Measurements from ENCODE around the gene SLC28A1. TPM values are rescaled to one million over a fixed set of nuclear protein-coding genes. Genes with fewer than 3 reads are reported as not detected.
A peak's percentile ranks its signal among the peaks of the same experiment; 100 is the strongest.

The SLC28A1 gene
- total and polyA plus RNA-seq, 2 of the 4 experiments (the other 2 are of a cell fraction): not detected

DNA sequence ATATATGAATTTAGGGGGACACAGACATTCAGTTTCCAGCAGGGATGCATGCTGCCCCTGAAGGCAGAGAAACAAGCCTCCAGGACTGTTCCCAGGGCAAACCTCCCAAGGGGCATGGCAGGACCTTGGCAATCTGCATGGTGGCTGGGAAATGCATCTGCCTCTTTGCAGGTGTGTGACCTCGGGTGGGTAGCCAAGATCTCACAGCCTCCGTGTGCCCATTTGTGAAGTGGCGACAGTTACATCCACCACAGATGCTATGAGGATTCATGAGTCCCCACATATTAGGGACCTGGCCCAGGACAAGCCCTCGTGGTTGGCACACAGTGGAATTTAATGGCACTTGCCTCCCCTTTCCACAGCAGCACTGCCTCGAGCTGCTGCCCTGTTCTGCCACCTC lies 29.9 kb downstream of the SLC28A1 start:
- peak overlapping the region; percentile 35 for H2AFZ ChIP-seq (replicated peaks; ENCODE audit: low read length, poor library complexity)
- peak overlapping the region; percentile 89; the same call in 2 of the 3 replicates for H2BK15ac ChIP-seq (ENCODE audit: low read depth, low read length)
- in situ Hi-C loops (cut with MboI; ENCODE audit: low sequenced_read_pairs) (no loop called here), dilution Hi-C loops (cut with HindIII; ENCODE audit: low sequenced_read_pairs, unreplicated experiment) (no loop called here), intact Hi-C loops (cut with micrococcal nuclease) (no loop called here)
- H3K4ac ChIP-seq (ENCODE audit: low read depth, low read length): peak overlapping the region; percentile 89
- H3K4me3 ChIP-seq (ENCODE audit: insufficient read depth, low read depth, low read length): no peak overlapping the region
- TF ChIP-seq CHD1 (IDR thresholded peaks at IDR 0.05; ENCODE audit: low read depth, low read length) (no peak), POLR2A (IDR thresholded peaks at IDR 0.05; ENCODE audit: low read depth, low read length) (no peak), MXI1 (IDR thresholded peaks at IDR 0.05; ENCODE audit: borderline replicate concordance, low read depth, low read length) (no peak), RCOR1 (IDR thresholded peaks at IDR 0.05; ENCODE audit: insufficient replicate concordance, low read length) (no peak), FOS (IDR thresholded peaks at IDR 0.05; ENCODE audit: low read depth, low read length) (no peak), RAD21 (IDR thresholded peaks at IDR 0.05; ENCODE audit: low read length) (no peak), ELK1 (IDR thresholded peaks at IDR 0.05; ENCODE audit: borderline replicate concordance, low read depth, low read length) (no peak), USF2 (IDR thresholded peaks at IDR 0.05; ENCODE audit: low read depth, low read length) (no peak)
- H3K56ac ChIP-seq (ENCODE audit: extremely low read depth, insufficient read depth, low read length): no peak overlapping the region
- H3K18ac ChIP-seq (ENCODE audit: low read depth, low read length): peak overlapping the region; percentile 16; the same call in 1 of the 2 replicates
- ChIA-PET POLR2A (ENCODE audit: unreplicated experiment) (no interaction called here), CTCF (no interaction called here)
- H3K9me3 ChIP-seq (ENCODE audit: control insufficient read depth, insufficient read depth, low read length): no peaks in the 10 kb centered on the region
- peak overlapping the region; percentile 8; the same call in 1 of the 2 replicates for H3K23ac ChIP-seq (ENCODE audit: low read depth, low read length)
- H3K9ac ChIP-seq (ENCODE audit: low read depth, low read length): peak overlapping the region; percentile 37; the same call in 1 of the 2 replicates
- peak overlapping the region; percentile 68 to 86; a peak in 3 of 4 replicates for H4K8ac ChIP-seq (ENCODE audit: low read depth in 2 of 2, low read length in 2 of 2)
- H3K9me1 ChIP-seq (ENCODE audit: insufficient read depth, low read length): peaks cover 21% of the 10 kb centered on the region
- H3K79me1 ChIP-seq (ENCODE audit: low read depth in 1 of 2, low read length in 2 of 2): no peaks in the 10 kb centered on the region
- no peaks in the 10 kb centered on the region for H3K27me3 ChIP-seq (ENCODE audit: control insufficient read depth, insufficient read depth, low read length)
- WGBS, 2 experiments (ENCODE audit: extremely low coverage in 2 of 2, insufficient read length in 1 of 2): 60% methylated on average over 1 of the region's 5 CpGs; no CpG with 5 or more reads in 1 of the 2 experiments
- H4K5ac ChIP-seq (ENCODE audit: low read depth, low read length): peak overlapping the region; percentile 66; the same call in 1 of the 2 replicates
- DNase-seq (no peak), ATAC-seq (ENCODE audit: low read depth) (no peak)
- peak overlapping the region; percentile 71 for H2AK9ac ChIP-seq (replicated peaks; ENCODE audit: low read depth, low read length, poor library complexity)
- no peak overlapping the region for H3K4me2 ChIP-seq (ENCODE audit: low read depth, low read length)
- H2BK5ac ChIP-seq (ENCODE audit: low read depth, low read length, poor library complexity, severe bottlenecking): peak overlapping the region; percentile 82
- BruUV-seq (replicated peaks): no TSS peak
- peak overlapping the region; percentile 88 for H2BK120ac ChIP-seq (ENCODE audit: low read depth, low read length)
- peak overlapping the region; percentile 96 for H2AK5ac ChIP-seq (ENCODE audit: low read depth, low read length)
- no peak overlapping the region; the same call in 1 of the 2 replicates for H3K27ac ChIP-seq (ENCODE audit: insufficient read depth, low read length)
- peak overlapping the region; percentile 87 for H3K14ac ChIP-seq (replicated peaks; ENCODE audit: low read depth, low read length)
- peaks cover 20% of the 10 kb centered on the region for H3K4me1 ChIP-seq (ENCODE audit: control insufficient read depth, insufficient read depth, low read length)
- H3K36me3 ChIP-seq (ENCODE audit: control insufficient read depth, insufficient read depth, low read length): no peaks in the 10 kb centered on the region
- peak overlapping the region; percentile 87 for H2BK20ac ChIP-seq (ENCODE audit: low read depth, low read length)
- peak overlapping the region; percentile 91 for H4K91ac ChIP-seq (ENCODE audit: insufficient read depth, low read depth, low read length)
- no peaks in the 10 kb centered on the region for H4K20me1 ChIP-seq (ENCODE audit: insufficient read depth, low read length)
